Stomach (tissue), 4 donors: ENCODE measurements around the gene RPL4.

ENCODE experiments used
- POLR2AphosphoS5 ChIP-seq, 3 donors: sonication (generic); formaldehyde crosslinking; IDR thresholded peaks; one replicate each; pipeline ENCODE4 v1.6.1; 2016; ENCODE audit warnings: antibody characterized with exemption in 3 of 3
- TF ChIP-seq, protein P1 (sequence below), 7 experiments: fragments of 450-650 bp in 4 of 7; fragments of 200-600 bp in 3 of 7; sonication (generic) in 3 of 7; IDR thresholded peaks; one replicate each; pipeline ENCODE4 v1.5.1; 2016 to 2019; ENCODE audit warnings: antibody characterized with exemption in 7 of 7, control low read depth in 2 of 7, mild to moderate bottlenecking in 1 of 7

DNA sequence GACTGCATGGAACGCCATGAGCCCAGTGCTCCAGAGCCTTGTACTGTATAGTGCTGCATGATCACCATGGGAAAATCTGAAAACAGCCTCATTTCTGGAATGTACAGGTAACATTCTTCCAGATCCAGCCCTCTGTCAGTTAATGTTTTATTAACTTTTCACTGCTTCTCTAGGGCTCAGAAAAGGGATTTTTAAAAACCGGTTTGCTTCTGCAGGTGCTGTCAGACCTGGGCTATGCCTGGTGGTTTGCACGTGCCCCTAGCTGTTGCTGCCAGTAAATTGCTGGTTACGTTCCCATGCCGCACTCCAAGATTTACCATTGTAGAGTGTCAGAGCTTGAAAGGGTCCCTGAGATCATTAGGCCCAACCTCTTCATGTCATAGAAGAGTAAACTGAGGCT, 16.1 kb downstream of the RPL4 start:
- TF ChIP-seq, protein P1, sequence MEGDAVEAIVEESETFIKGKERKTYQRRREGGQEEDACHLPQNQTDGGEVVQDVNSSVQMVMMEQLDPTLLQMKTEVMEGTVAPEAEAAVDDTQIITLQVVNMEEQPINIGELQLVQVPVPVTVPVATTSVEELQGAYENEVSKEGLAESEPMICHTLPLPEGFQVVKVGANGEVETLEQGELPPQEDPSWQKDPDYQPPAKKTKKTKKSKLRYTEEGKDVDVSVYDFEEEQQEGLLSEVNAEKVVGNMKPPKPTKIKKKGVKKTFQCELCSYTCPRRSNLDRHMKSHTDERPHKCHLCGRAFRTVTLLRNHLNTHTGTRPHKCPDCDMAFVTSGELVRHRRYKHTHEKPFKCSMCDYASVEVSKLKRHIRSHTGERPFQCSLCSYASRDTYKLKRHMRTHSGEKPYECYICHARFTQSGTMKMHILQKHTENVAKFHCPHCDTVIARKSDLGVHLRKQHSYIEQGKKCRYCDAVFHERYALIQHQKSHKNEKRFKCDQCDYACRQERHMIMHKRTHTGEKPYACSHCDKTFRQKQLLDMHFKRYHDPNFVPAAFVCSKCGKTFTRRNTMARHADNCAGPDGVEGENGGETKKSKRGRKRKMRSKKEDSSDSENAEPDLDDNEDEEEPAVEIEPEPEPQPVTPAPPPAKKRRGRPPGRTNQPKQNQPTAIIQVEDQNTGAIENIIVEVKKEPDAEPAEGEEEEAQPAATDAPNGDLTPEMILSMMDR (IDR thresholded peaks at IDR 0.05), result no peak
- no peak for TF ChIP-seq POLR2AphosphoS5 (IDR thresholded peaks at IDR 0.05)
